Adrenal gland (tissue), 12 donors: ENCODE measurements around the gene HACE1. TPM values are rescaled to one million over a fixed set of nuclear protein-coding genes. Genes with fewer than 3 reads are reported as not detected.

Experiments used
- DNase-seq, 7 donors: peaks; one replicate each; pipeline ENCODE4 v3.0.0-alpha.2; 2019 to 2020
- H3K27ac ChIP-seq, 5 donors: fragments of 200-600 bp; sonication (generic) in 4 of 5; 1 replicate in 3 of 5; 2 replicates in 2 of 5; pipeline versions ENCODE4 v1.5.1 to v1.8.0; 2016 to 2020; ENCODE audit warnings: mild to moderate bottlenecking in 1 of 5
- H3K27me3 ChIP-seq: fragments of 200-600 bp; 2 replicates; pipeline ENCODE4 v1.8.0; 2021
- H3K36me3 ChIP-seq, 2 donors: fragments of 200-600 bp; replicated peaks in 1 of 2; 1 replicate in 1 of 2; 2 replicates in 1 of 2; pipeline versions ENCODE4 v1.5.1 to v1.8.0; 2018 to 2022
- H3K4me1 ChIP-seq, 2 donors: fragments of 200-600 bp; replicated peaks in 1 of 2; 1 replicate in 1 of 2; 2 replicates in 1 of 2; pipeline versions ENCODE4 v1.5.1 to v1.8.0; 2018 to 2021
- H3K4me3 ChIP-seq, 4 donors: fragments of 200-600 bp; sonication (generic) in 3 of 4; one replicate each; pipeline ENCODE4 v1.5.1; 2016 to 2018
- H3K9me3 ChIP-seq, 3 donors: fragments of 200-600 bp; sonication (generic) in 1 of 3; replicated peaks in 1 of 3; 1 replicate in 2 of 3; 2 replicates in 1 of 3; pipeline versions ENCODE4 v1.5.1 to v1.8.0; 2016 to 2021
- CTCF ChIP-seq, 6 experiments: fragments of 450-650 bp in 4 of 6; fragments of 200-600 bp in 2 of 6; sonication (generic) in 1 of 6; IDR thresholded peaks; 1 replicate in 5 of 6; 2 replicates in 1 of 6; pipeline versions ENCODE4 v1.5.1 to v1.8.0; 2016 to 2021; ENCODE audit warnings: antibody characterized with exemption in 6 of 6, mild to moderate bottlenecking in 2 of 6, moderate library complexity in 1 of 6
- POLR2A ChIP-seq, 2 donors: fragments of 450-650 bp; IDR thresholded peaks; one replicate each; pipeline ENCODE4 v1.6.1; 2017; ENCODE audit warnings: antibody characterized with exemption in 2 of 2, mild to moderate bottlenecking in 2 of 2, moderate library complexity in 1 of 2
- WGBS, 4 donors: extraction: QIAGEN DNeasy Blood & Tissue Kit in 2 of 4; methylation state at CpG; one replicate each; pipeline versions ENCODE4 v1.1.5 to v1.1.7; 2013 to 2017; 5-methylcytosine and 5-hydroxymethylcytosine counted together
- intact Hi-C, 2 donors: fragments of 100-400 bp; cut with DNase I; formaldehyde crosslinking; loops; one replicate each; pipeline versions ENCODE4 v1.14.1 to v1.15.0; 2022 to 2023
- polyA plus RNA-seq, 3 donors: library from polyadenylated mRNA; stranded (reverse); fragments of 200-250 nt in 2 of 3; fragments of 350-450 nt in 1 of 3; fragmentation: Illumina TruSeq in 1 of 3; extraction: RNeasy Lipid Tissue Mini Kit (QIAGEN cat#74804) in 1 of 3; gene quantifications; one replicate each; pipeline ENCODE4 v1.2.3, GENCODE V29; 2013 to 2014
- small RNA-seq, 2 donors: library from RNA; depleted of rRNA; stranded (forward); fragments of <200 nt; gene quantifications; one replicate each; pipeline ENCODE3, GENCODE V24; 2016
- total RNA-seq, 9 donors: library from RNA; depleted of rRNA in 4 of 9; stranded (reverse); fragments of >200 nt in 4 of 9; fragments of 120-200 nt in 1 of 9; fragmentation: NEBNext Ultra II Directional in 1 of 9; extraction: Animal tissue kit (Norgen Biotek cat#: 25700) in 1 of 9; gene quantifications; one replicate each; pipeline versions ENCODE4 v1.1.0 to v1.2.4, GENCODE V29; 2013 to 2023
- donor health status: healthy with polysubstance abuse.
- donor health status: Bipolar disorder and iron deficiency.
- donor health status: DM: yes; HTN: yes; CAD: no.
- donor health status: DM: no; HTN: no; CAD: no.
- donor health status: DM: no; HTN: no; CAD: no.
- donor health status: DM: yes; HTN: yes; CAD: no.

HACE1 gene
- total and polyA plus RNA-seq, 12 donors, result 5.6 to 14.2 (median 10.7) TPM

GRCh38 chr6:104680539-104680938 lies 179.2 kb downstream of the HACE1 start:
- no peaks in the 10 kb centered on the region for H3K36me3 ChIP-seq
- TF ChIP-seq CTCF (IDR thresholded peaks at IDR 0.05) (no peak), POLR2A (IDR thresholded peaks at IDR 0.05) (no peak)
- H3K9me3 ChIP-seq, result peaks cover 0 to 6% (median 0%) of the 10 kb centered on the region in 3 donors
- H3K27me3 ChIP-seq, result no peaks in the 10 kb centered on the region
- no peaks in the 10 kb centered on the region for H3K4me1 ChIP-seq
- DNase-seq, result no peak
- 52 to 80% (median 61%) methylated on average over 2 of the region's 2 CpGs for WGBS, 4 donors
- H3K27ac ChIP-seq, result no peak overlapping the region
- no peak overlapping the region for H3K4me3 ChIP-seq
- intact Hi-C loops, result loop anchor here in 1 of 2 donors (5.0 kb wide), 1 partner anchor 87 kb away; no protein-coding TSS in a partner anchor

DNA sequence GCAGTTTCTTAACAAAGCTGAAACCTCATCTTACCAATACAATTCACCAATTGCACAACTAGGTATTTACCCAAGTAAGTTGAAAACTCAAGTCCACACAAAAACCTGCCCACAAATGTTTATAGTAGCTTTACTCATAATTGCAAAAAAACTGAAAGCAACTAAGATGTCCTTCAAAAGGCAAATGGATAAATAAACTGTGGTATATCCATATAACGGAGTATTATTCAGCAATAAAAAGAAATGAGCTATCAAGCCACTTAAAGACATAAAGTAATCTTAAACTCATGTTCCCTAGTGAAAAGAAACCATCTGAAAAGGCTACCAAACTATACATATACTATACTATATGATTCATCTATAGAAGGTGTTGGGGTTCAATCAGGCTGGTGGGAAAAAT lies 179.7 kb downstream of the HACE1 start:
- DNase-seq, result no peak
- intact Hi-C loops, result loop anchor here in 1 of 2 donors (5.0 kb wide), 1 partner anchor 87 kb away; no protein-coding TSS in a partner anchor
- Histone ChIP-seq H3K9me3 (peaks cover 0 to 6% (median 0%) of the 10 kb centered on the region in 3 donors), H3K36me3 (no peaks in the 10 kb centered on the region), H3K27me3 (no peaks in the 10 kb centered on the region), H3K4me1 (no peaks in the 10 kb centered on the region), H3K4me3 (no peak overlapping the region), H3K27ac (no peak overlapping the region)
- 53 to 96% (median 85%) methylated on average over 1 of the region's 1 CpG for WGBS, 4 donors
- TF ChIP-seq CTCF (IDR thresholded peaks at IDR 0.05) (no peak), POLR2A (IDR thresholded peaks at IDR 0.05) (no peak)

Small RNAs within 50 kb of the gene (small RNA-seq; reads per million reads assigned to genes)
- gene RNU6-897P, result 0 reads per million in 2 donors

Other genes starting within 250 kb of the HACE1 start
- 1 to 10 TPM in 1 of 9 donors, under 1 TPM in 2, not detected in 6; 0.08 to 8.7 (median 0.14) TPM for gene LIN28B, start 97.2 kb upstream of the HACE1 start, total RNA-seq
- under 1 TPM in 2 of 3 donors, not detected in 1; 0.08 to 0.09 TPM for gene LIN28B, start 97.2 kb upstream of the HACE1 start, polyA plus RNA-seq